HL-60/S4 treated with phorbol 12-myristate 13-acetate at 8.2 ng/mL for 4 days and 3 days (cell line): ENCODE measurements around the gene HOXC13.

ENCODE experiments used
- in situ Hi-C: fragments of 300-500 bp; cut with MboI; formaldehyde crosslinking; loops from 2 replicates; pipeline ENCODE4 v1.15.0; 2022; ENCODE audit warnings: low sequenced_read_pairs

Gene HOXC13, protein sequence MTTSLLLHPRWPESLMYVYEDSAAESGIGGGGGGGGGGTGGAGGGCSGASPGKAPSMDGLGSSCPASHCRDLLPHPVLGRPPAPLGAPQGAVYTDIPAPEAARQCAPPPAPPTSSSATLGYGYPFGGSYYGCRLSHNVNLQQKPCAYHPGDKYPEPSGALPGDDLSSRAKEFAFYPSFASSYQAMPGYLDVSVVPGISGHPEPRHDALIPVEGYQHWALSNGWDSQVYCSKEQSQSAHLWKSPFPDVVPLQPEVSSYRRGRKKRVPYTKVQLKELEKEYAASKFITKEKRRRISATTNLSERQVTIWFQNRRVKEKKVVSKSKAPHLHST

DNA sequence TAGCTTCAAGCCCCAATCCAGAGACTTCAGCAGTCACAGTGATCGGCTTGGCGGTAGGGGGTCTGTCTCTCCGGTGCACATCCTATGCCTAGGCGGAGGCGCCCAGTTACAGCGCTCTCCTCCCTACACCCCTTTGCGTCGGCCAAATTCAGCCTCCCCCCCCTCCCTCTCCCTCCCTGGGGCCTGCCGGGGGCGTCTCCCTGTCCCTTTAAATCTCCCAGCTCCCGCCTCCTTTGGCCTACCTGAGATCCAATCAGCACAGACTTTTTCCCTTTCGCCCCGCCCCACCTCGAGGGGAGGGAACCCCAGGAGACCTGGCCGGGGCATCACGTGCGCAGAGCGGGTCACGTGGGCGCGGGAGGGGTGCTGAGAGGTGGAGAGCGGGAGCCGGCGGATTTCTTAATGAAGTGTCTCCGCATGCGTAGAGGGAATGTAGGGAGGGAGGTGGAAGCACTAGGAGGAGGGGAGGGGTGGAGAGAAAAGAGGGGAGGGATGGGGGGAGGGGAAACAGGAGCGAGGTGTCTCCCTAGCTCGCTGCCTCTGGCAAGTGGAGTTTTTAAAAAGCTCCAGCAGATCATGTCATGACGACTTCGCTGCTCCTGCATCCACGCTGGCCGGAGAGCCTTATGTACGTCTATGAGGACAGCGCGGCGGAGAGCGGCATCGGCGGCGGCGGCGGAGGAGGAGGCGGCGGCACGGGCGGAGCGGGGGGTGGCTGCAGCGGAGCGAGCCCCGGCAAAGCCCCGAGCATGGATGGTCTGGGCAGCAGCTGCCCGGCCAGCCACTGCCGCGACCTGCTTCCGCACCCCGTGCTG is at the start of gene HOXC13:
HOXC13 (plus strand) TSS at position 506 of the 815 bp plus-strand sequence; CDS start at position 582, 76 bp downstream.
- in situ Hi-C loops: no loop called here

DNA sequence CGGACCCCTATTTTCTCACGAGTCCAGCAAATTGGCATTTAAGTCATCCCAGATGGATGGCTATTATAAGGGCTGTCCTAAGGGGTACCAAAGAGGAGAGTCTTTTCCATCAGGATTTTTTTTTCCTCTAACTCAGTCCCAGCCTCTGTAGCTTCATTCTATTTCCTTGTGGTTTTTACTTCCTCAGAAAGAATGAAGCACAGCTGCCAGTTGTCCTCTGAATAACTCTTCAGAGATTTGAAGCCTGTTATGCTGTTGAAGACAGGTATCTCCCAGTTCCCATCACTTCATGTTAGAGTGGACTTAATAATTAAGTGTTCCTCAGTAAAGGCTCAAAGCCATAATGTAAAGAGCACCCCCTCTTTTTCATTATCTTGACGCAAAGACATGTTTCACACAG is 48.5 kb upstream of the HOXC13 start:
- in situ Hi-C loops: no loop called here

DNA sequence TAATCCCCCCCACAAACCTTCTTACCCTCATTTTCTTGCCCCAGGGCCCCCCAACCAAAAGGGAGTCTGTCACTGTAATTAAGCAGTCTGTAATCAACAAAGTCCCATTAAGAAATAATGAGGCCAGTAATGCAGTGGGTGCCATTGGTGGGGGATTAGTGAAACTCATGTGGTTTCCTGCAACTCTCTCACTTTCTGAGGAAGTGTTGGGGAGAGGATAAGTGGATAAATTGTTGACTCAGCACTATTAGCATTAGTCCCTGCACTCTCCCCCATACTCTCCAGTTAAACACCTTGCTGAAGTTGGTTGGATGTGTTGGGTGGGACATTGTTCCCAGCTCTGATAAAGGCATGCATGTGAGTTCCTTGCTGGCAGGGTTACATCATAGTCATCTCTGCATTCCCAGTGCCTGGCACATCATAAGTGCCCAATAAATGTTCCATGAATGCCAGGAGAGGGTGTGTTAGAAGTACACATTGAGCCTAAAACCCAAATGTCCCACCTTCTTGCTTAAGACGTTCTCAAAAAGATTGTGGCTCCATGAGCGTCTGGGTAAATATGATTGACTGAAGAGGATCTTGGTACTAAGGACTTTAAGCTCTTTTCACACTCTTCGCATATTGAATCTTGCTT is 45.8 kb upstream of the HOXC13 start:
- in situ Hi-C loops: no loop called here

DNA sequence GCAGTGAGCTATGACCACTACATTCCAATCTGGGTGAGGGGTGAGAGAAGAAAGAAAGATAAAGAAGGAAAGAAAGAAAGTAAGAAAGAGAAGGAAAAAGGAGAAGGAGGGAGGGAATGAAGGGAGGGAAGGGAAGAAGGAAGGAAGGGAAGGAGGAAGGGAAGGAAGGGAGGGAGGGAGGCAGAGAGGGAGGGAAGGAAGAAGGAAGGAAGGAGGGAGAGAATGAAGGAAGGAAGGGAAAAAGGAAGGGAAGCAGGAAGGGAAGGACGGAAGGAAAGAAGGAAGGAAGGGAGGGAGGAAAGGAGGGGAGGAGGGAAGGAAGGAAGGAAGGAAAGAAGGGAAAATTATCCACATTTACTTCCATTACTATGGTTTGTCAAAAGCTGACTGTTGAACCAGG is 39.4 kb upstream of the HOXC13 start:
- in situ Hi-C loops: no loop called here

DNA sequence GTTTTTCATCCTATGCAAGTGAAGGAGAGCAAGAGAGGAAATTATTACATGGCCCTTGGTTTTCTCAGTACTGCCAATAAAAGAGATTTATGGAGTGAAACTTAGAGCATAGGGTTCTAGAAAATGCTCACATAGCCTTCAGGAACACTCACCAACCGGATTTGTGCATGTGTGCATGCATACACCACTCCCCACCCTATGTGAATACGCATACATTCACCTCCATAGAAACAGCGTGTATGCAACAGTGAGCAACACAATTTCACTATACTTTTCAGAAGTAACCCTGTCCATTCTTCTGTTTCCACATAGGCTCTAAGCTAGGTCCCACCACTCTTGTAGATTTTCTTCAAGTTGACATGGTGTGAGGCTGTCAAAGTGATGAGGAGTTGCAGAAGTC is 31.5 kb upstream of the HOXC13 start:
- in situ Hi-C loops: no loop called here

GRCh38 chr12:53916788-53917655 is 21.6 kb upstream of the HOXC13 start:
- in situ Hi-C loops: no loop called here

GRCh38 chr12:53924521-53925405 is 13.9 kb upstream of the HOXC13 start:
- in situ Hi-C loops: no loop called here

GRCh38 chr12:53927220-53928029 is 11.2 kb upstream of the HOXC13 start:
- in situ Hi-C loops: no loop called here

DNA sequence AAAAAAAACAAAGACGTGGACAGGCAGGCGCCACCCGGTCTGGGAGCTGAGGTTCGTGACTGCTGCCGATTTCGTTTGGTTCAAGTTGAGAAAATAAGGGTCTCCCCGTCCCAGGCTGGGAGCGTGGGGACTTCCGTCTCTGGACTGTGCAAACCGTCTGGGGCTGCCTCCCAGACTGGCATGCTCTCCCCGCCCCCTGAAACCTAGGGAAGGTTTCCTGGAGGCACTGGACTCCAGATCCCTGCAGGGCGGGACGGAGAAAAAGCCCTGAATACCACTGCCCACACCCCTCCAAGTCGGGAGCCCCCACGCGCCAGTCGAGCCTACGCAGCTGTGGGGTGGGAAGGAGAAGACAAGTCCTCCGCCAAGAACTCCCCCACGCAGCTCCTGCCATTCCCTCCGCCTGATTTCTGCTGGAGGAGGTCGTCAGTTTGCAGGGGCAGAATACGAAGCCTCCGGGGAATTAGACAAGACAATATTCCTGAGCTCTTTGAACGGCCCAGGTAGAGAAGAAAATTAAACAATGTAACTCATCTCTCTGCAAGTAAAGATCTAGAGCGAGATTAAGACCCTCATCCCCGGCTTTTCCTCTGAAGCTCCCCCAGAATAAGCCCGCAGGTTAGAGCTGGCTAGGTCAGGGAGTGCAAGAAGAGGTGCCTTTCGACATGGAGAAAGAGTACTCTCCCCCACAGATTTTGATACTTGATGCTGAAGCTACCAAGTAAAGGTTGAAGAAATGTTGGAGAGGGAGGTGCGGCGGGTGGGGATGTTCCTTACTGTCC is 10.4 kb upstream of the HOXC13 start:
- in situ Hi-C loops: no loop called here

GRCh38 chr12:53929527-53929926 is 9.1 kb upstream of the HOXC13 start:
- in situ Hi-C loops: no loop called here

- in situ Hi-C loops: no loop called here
These were observed 7.9 kb upstream of the HOXC13 start for GRCh38 chr12:53930591-53931255.

DNA sequence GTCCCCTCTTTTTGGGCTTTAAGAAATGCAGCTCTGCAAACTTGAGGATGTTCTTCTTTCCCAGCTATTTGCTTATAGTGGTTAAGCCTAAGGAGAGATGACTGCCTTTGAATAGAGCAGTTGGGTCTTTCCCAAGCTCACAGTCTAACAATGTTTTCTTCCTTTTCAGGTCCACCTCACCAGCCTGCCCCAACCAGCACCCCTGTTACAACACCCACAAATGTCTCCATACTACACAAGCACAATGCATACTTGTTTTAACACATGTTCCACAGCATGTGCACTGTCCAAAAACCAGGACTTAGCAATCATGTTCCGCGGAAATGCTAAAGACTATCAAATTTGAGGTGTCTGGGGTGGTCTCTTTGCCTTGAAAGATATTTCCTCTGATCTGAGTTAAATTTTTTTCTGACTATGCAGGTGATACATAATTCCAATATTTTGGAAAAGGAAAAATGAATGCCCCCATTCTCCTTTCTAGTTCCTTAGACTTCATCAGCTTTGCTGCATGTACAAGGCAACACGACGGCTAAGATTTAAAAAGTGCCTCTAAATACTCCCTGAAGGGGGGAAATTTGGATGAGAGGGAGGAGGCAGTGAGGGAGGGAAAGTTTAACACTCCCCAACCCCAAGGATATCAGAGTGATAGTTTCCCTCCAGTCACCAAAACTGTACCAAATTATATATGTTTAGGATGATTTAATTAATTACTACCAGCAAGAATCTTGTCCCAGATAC is 6.6 kb upstream of the HOXC13 start:
- in situ Hi-C loops: no loop called here

DNA sequence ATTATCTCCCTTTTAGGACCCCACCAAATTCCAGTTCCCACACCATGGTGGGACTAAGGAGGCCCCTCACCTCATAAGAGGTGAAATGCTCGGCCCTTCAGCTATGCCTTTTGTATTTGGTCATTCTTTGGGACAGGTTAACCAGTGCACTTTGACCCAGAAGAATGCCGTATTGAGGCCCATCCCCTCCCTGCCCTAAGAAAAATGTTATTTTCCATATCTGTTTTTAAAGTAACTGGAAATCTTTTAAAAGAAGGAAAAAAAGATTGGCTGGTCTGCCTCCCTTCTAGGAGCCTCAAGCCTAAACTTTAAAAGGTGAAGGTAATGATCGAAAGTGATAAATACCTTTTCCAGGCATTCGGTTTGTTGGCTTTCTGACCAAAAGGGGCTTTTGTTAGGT is 5.7 kb upstream of the HOXC13 start:
- in situ Hi-C loops: no loop called here

- in situ Hi-C loops: no loop called here
These were observed 3.0 kb upstream of the HOXC13 start for GRCh38 chr12:53935383-53936341.

GRCh38 chr12:53937099-53937498 is 1.5 kb upstream of the HOXC13 start:
- in situ Hi-C loops: no loop called here
